Vagina (tissue), 2 donors: ENCODE measurements around the gene TBC1D16. TPM values are rescaled to one million over a fixed set of nuclear protein-coding genes. Genes with fewer than 3 reads are reported as not detected.

Experiments used
- DNase-seq, 2 donors: peaks; one replicate each; pipeline ENCODE4 v3.0.0-alpha.2; 2017; ENCODE audit errors: extremely low spot score in 2 of 2
- H3K27ac ChIP-seq: fragments of 200-600 bp; sonication (generic); one replicate; pipeline ENCODE4 v1.5.1; 2019
- H3K27me3 ChIP-seq: fragments of 200-600 bp; sonication (generic); one replicate; pipeline ENCODE4 v1.5.1; 2019
- H3K36me3 ChIP-seq, 2 donors: fragments of 200-600 bp; sonication (generic); one replicate each; pipeline ENCODE4 v1.5.1; 2017 to 2019
- H3K4me1 ChIP-seq: fragments of 200-600 bp; sonication (generic); one replicate; pipeline ENCODE4 v1.5.1; 2019
- H3K4me3 ChIP-seq, 2 donors: fragments of 200-600 bp; sonication (generic); 1 replicate in 1 of 2; 2 replicates in 1 of 2; pipeline ENCODE4 v1.5.1; 2016 to 2019
- H3K9me3 ChIP-seq: fragments of 200-600 bp; sonication (generic); one replicate; pipeline ENCODE4 v1.5.1; 2019
- POLR2A ChIP-seq, 2 donors: fragments of 450-650 bp; IDR thresholded peaks; one replicate each; pipeline ENCODE4 v1.6.1; 2017; ENCODE audit warnings: antibody characterized with exemption in 2 of 2, mild to moderate bottlenecking in 2 of 2, moderate library complexity in 2 of 2
- POLR2AphosphoS5 ChIP-seq, 2 donors: sonication (generic); formaldehyde crosslinking; IDR thresholded peaks; one replicate each; pipeline ENCODE4 v1.9.0; 2017; ENCODE audit warnings: antibody characterized with exemption in 2 of 2, mild to moderate bottlenecking in 2 of 2, low read depth in 1 of 2; ENCODE audit not compliant: insufficient read depth in 1 of 2
- intact Hi-C: fragments of 100-400 bp; cut with DNase I; formaldehyde crosslinking; loops from one replicate; pipeline ENCODE4 v1.15.1; 2023
- total RNA-seq: library from RNA; depleted of rRNA; stranded (reverse); fragments of >200 nt; gene quantifications from one replicate; pipeline ENCODE4 v1.2.3, GENCODE V29; 2016
- TF ChIP-seq, protein P1 (sequence below), 3 experiments: fragments of 450-650 bp in 2 of 3; fragments of 200-600 bp in 1 of 3; sonication (generic) in 1 of 3; IDR thresholded peaks; one replicate each; pipeline ENCODE4 v1.5.1; 2017 to 2019; ENCODE audit warnings: antibody characterized with exemption in 3 of 3, mild to moderate bottlenecking in 2 of 3, moderate library complexity in 2 of 3

TBC1D16 gene
- total RNA-seq, 1 donor from 2014 or later, result 18.2 TPM

DNA sequence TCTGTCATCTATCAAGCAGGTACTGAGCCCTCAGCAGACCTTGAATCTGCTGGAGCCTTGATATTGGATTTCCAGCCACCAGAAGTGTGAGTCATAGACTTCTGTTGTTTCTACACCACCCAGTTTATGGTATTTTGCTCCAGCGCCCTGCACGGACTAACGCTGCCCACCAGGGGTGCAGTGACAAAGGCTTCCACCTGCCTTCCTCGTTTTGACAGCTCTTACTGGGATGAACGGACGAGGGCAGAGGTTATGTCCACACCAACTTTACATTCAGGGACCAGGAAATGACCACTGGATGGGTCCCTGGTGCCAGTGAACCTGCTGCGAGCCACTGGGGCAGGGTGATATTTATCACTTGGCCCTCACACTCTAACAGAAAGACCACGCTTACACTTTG lies 129.8 kb downstream of the TBC1D16 start:
- intact Hi-C loops, result no loop called here
- no peaks in the 10 kb centered on the region for H3K36me3 ChIP-seq
- no peaks in the 10 kb centered on the region for H3K27me3 ChIP-seq
- no peak for DNase-seq
- H3K4me1 ChIP-seq, result no peaks in the 10 kb centered on the region
- TF ChIP-seq POLR2A (IDR thresholded peaks at IDR 0.05) (no peak), POLR2AphosphoS5 (IDR thresholded peaks at IDR 0.05; ENCODE audit: insufficient read depth in 1 of 2, low read depth in 1 of 2) (no peak)
- TF ChIP-seq, protein P1, sequence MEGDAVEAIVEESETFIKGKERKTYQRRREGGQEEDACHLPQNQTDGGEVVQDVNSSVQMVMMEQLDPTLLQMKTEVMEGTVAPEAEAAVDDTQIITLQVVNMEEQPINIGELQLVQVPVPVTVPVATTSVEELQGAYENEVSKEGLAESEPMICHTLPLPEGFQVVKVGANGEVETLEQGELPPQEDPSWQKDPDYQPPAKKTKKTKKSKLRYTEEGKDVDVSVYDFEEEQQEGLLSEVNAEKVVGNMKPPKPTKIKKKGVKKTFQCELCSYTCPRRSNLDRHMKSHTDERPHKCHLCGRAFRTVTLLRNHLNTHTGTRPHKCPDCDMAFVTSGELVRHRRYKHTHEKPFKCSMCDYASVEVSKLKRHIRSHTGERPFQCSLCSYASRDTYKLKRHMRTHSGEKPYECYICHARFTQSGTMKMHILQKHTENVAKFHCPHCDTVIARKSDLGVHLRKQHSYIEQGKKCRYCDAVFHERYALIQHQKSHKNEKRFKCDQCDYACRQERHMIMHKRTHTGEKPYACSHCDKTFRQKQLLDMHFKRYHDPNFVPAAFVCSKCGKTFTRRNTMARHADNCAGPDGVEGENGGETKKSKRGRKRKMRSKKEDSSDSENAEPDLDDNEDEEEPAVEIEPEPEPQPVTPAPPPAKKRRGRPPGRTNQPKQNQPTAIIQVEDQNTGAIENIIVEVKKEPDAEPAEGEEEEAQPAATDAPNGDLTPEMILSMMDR (IDR thresholded peaks at IDR 0.05), result no peak
- no peak overlapping the region for H3K27ac ChIP-seq
- H3K4me3 ChIP-seq, result no peak overlapping the region
- H3K9me3 ChIP-seq, result no peaks in the 10 kb centered on the region

DNA sequence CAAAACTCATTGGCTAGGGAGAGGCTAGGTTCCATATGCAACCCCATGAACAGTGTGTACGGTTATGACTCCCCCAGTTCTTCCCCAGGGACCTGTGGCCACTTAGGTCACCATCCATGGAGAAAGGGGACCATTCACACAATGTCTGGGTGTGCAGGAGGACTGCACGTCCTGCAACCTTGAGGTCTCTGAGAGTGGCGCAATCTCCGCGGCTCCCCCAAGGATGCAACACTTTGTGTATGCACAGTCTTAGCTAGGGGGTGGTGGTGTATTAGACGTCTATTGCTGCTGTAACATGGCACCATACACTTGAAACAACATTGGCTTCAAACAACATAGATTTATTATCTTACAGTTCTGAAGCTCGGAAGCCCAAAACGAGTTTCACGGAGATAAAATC lies 130.8 kb downstream of the TBC1D16 start:
- TF ChIP-seq POLR2A (IDR thresholded peaks at IDR 0.05) (no peak), POLR2AphosphoS5 (IDR thresholded peaks at IDR 0.05; ENCODE audit: insufficient read depth in 1 of 2, low read depth in 1 of 2) (no peak)
- TF ChIP-seq, protein P1 (IDR thresholded peaks at IDR 0.05), result no peak
- intact Hi-C loops, result no loop called here
- Histone ChIP-seq H3K4me3 (no peak overlapping the region), H3K4me1 (no peaks in the 10 kb centered on the region), H3K27me3 (no peaks in the 10 kb centered on the region), H3K27ac (no peak overlapping the region), H3K36me3 (no peaks in the 10 kb centered on the region), H3K9me3 (no peaks in the 10 kb centered on the region)
- no peak for DNase-seq

DNA sequence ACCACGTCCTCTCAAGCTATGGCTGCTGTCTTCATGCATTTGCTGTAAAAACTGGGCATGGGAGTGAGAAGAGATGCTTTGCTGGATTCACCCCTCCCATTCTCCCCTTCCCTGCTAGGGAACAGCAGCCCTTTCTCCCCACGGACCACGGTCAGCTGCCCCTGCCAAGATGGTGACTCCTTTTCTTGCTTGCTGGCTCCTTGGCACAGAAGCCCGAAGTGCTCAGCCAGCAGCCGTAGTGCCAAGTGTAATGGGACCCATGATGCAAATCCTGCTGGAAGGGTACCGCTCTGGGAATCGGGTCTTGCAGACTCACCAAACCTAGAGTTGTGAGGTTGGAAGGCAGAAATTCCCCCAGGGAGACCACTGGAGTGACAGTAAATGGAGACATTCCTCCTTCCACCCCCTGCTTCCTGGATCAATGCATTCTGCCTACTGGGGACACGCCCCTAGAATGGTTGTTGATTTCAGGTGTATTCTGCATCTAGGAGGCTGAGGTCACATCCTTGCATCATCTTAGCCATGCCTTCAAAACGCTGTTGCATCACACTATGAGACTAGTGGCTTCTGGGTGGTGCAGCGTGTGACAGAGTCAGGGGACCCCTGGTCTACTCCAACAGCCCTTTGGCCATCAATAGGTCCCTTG lies 133.4 kb downstream of the TBC1D16 start:
- no peak overlapping the region for H3K27ac ChIP-seq
- no peaks in the 10 kb centered on the region for H3K36me3 ChIP-seq
- TF ChIP-seq POLR2AphosphoS5 (IDR thresholded peaks at IDR 0.05; ENCODE audit: insufficient read depth in 1 of 2, low read depth in 1 of 2) (no peak), POLR2A (IDR thresholded peaks at IDR 0.05) (no peak)
- TF ChIP-seq, protein P1 (IDR thresholded peaks at IDR 0.05), result no peak
- H3K27me3 ChIP-seq, result no peaks in the 10 kb centered on the region
- H3K4me1 ChIP-seq, result no peaks in the 10 kb centered on the region
- no peak for DNase-seq
- intact Hi-C loops, result no loop called here
- H3K9me3 ChIP-seq, result no peaks in the 10 kb centered on the region
- no peak overlapping the region for H3K4me3 ChIP-seq

DNA sequence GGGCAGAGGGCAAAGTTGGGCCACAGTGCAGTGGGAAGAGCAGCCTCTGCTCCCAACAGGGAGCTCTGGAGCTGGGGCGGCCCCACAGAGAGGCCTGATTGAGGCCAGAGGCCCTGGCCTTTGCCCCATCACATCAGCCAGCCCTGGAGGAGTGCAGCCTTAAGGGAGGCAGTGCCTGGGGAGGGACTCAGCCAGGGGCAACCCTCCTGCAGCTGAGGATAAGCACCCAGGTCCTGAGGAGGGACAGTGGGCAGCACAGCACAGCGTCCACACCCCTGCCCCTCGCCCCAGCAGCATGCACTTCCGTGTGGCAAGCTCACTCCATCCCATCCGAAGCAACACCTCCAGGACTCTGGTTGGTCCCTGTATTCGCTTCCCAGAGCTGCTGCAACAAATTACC lies 134.5 kb downstream of the TBC1D16 start:
- Histone ChIP-seq H3K36me3 (no peaks in the 10 kb centered on the region), H3K4me3 (no peak overlapping the region), H3K27me3 (no peaks in the 10 kb centered on the region), H3K9me3 (no peaks in the 10 kb centered on the region), H3K4me1 (no peaks in the 10 kb centered on the region), H3K27ac (no peak overlapping the region)
- intact Hi-C loops, result no loop called here
- no peak for DNase-seq
- TF ChIP-seq POLR2AphosphoS5 (IDR thresholded peaks at IDR 0.05; ENCODE audit: insufficient read depth in 1 of 2, low read depth in 1 of 2), result no peak
- no peak for TF ChIP-seq POLR2A (IDR thresholded peaks at IDR 0.05)
- TF ChIP-seq, protein P1 (IDR thresholded peaks at IDR 0.05), result no peak

DNA sequence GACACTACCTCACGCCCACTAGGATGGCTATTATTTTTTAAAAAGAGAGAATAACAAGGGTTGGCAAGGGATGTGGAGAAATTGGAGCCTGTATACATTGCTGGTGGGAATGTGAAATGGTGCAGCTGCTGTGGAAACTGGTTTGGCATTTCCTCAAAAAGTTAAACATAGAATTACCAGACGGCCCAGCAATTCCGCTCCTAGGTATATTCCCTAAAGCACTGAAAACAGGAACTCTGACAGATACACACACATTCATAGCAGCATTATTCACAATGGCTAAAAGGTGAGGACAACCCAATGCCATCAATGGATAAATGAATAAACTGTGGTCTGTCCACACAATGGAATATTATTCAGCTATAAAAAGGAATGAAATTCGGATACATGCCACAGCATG lies 136.1 kb downstream of the TBC1D16 start:
- intact Hi-C loops, result no loop called here
- H3K4me3 ChIP-seq, result no peak overlapping the region
- TF ChIP-seq POLR2AphosphoS5 (IDR thresholded peaks at IDR 0.05; ENCODE audit: insufficient read depth in 1 of 2, low read depth in 1 of 2) (no peak), POLR2A (IDR thresholded peaks at IDR 0.05) (no peak)
- TF ChIP-seq, protein P1 (IDR thresholded peaks at IDR 0.05), result no peak
- no peaks in the 10 kb centered on the region for H3K27me3 ChIP-seq
- H3K36me3 ChIP-seq, result no peaks in the 10 kb centered on the region
- no peaks in the 10 kb centered on the region for H3K4me1 ChIP-seq
- DNase-seq, result no peak
- no peak overlapping the region for H3K27ac ChIP-seq
- no peaks in the 10 kb centered on the region for H3K9me3 ChIP-seq
